Lower leg skin (tissue), 3 donors: Measurements from ENCODE around the gene CDK15.

ENCODE experiments used
- POLR2A ChIP-seq, 2 donors: fragments of 450-650 bp; IDR thresholded peaks; one replicate each; pipeline ENCODE4 v1.6.1; 2016 to 2017; ENCODE audit warnings: antibody characterized with exemption in 2 of 2, mild to moderate bottlenecking in 1 of 2, moderate library complexity in 1 of 2
- TF ChIP-seq, protein P1 (sequence below), 3 donors: fragments of 450-650 bp; IDR thresholded peaks; one replicate each; pipeline ENCODE4 v1.5.1; 2016; ENCODE audit warnings: antibody characterized with exemption in 3 of 3, mild to moderate bottlenecking in 3 of 3, moderate library complexity in 2 of 3

- TF ChIP-seq POLR2A (IDR thresholded peaks at IDR 0.05): no peak
- TF ChIP-seq, protein P1, sequence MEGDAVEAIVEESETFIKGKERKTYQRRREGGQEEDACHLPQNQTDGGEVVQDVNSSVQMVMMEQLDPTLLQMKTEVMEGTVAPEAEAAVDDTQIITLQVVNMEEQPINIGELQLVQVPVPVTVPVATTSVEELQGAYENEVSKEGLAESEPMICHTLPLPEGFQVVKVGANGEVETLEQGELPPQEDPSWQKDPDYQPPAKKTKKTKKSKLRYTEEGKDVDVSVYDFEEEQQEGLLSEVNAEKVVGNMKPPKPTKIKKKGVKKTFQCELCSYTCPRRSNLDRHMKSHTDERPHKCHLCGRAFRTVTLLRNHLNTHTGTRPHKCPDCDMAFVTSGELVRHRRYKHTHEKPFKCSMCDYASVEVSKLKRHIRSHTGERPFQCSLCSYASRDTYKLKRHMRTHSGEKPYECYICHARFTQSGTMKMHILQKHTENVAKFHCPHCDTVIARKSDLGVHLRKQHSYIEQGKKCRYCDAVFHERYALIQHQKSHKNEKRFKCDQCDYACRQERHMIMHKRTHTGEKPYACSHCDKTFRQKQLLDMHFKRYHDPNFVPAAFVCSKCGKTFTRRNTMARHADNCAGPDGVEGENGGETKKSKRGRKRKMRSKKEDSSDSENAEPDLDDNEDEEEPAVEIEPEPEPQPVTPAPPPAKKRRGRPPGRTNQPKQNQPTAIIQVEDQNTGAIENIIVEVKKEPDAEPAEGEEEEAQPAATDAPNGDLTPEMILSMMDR (IDR thresholded peaks at IDR 0.05): no peak
These were observed 125.1 kb downstream of the CDK15 start for GRCh38 chr2:201931475-201931874.
